Measurements from ENCODE around the gene NR2F1. TPM values are rescaled to one million over a fixed set of nuclear protein-coding genes. Genes with fewer than 3 reads are reported as not detected.
A peak's percentile ranks its signal among the peaks of the same experiment; 100 is the strongest.

Gene NR2F1
- total RNA-seq, 3 donors from 2014 or later (not counting 1 experiment from before 2014, with no cell fraction given), result not detected

DNA sequence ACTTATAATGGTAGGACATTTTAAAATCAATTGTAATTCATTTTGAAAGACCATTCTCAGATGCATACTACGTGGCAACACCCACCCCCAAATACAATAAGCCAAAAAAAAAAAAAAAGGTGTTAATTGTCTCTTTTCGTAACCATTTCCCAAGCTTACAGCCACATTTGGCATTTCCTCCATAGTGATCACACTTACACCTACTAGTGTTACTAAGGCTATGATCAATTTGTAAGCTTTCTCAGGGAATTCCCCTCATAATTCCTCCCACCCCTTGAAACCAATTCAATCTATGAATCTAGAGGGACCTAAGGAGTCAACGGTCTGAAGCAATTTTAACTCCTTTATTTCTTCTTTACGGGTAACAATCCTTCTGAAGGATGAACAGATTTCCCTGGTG lies 40.1 kb downstream of the NR2F1 start:
- Mint-ChIP-seq H3K36me3 (no peaks in the 10 kb centered on the region), H3K9me3 (no peaks in the 10 kb centered on the region), H3K27ac (peak overlapping the region; percentile 82 to 93), H3K27me3 (ENCODE audit: low read depth in 2 of 2) (no peaks in the 10 kb centered on the region), H3K4me3 (no peak overlapping the region), H3K4me1 (peaks cover 21 to 34% of the 10 kb centered on the region in 2 donors)
- no peaks in the 10 kb centered on the region for H3K9me3 ChIP-seq (ENCODE audit: control insufficient read depth, insufficient read depth, low read length)
- ATAC-seq, result peak; percentile 13 to 19 (median 18)
- peaks cover 8% of the 10 kb centered on the region for H3K4me1 ChIP-seq (ENCODE audit: control insufficient read depth, insufficient read depth, low read length)
- no peak overlapping the region for H3K4me3 ChIP-seq (ENCODE audit: low read length)
- H3K27me3 ChIP-seq (ENCODE audit: control insufficient read depth, insufficient read depth, low read length), result no peaks in the 10 kb centered on the region
- no peaks in the 10 kb centered on the region for H3K36me3 ChIP-seq (ENCODE audit: control insufficient read depth, insufficient read depth, low read length)
- WGBS (ENCODE audit: insufficient coverage), result 67% methylated on average over 3 of the region's 4 CpGs
- intact Hi-C loops (cut with micrococcal nuclease), result no loop called here
- DNase-seq, result peak in 1 of 2 donors; percentile 45
- TF ChIP-seq, protein P1, sequence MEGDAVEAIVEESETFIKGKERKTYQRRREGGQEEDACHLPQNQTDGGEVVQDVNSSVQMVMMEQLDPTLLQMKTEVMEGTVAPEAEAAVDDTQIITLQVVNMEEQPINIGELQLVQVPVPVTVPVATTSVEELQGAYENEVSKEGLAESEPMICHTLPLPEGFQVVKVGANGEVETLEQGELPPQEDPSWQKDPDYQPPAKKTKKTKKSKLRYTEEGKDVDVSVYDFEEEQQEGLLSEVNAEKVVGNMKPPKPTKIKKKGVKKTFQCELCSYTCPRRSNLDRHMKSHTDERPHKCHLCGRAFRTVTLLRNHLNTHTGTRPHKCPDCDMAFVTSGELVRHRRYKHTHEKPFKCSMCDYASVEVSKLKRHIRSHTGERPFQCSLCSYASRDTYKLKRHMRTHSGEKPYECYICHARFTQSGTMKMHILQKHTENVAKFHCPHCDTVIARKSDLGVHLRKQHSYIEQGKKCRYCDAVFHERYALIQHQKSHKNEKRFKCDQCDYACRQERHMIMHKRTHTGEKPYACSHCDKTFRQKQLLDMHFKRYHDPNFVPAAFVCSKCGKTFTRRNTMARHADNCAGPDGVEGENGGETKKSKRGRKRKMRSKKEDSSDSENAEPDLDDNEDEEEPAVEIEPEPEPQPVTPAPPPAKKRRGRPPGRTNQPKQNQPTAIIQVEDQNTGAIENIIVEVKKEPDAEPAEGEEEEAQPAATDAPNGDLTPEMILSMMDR (IDR thresholded peaks at IDR 0.05), result no peak
- H3K27ac ChIP-seq (ENCODE audit: low read length), result no peak overlapping the region

DNA sequence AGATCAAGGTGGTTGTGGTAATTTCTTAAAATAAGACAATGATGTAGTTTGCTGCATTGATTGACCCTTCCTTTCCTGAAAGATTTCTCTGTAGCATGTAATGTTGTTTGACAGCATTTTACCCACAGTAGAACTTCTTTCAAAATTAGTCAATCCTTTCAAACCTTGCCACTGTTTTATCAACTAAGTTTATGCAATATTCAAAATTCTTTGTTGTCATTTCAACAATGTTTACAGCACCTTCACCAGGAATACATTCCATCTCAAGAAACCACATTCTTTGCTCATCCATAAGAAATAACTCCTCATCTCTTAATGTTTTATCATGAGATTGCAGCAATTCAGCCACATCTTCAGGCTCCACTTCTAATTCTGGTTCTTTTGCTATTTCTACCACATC lies 43.8 kb downstream of the NR2F1 start:
- Mint-ChIP-seq H3K27ac (no peak overlapping the region), H3K9me3 (no peaks in the 10 kb centered on the region), H3K4me1 (peaks cover 7 to 17% of the 10 kb centered on the region in 2 donors), H3K27me3 (ENCODE audit: low read depth in 2 of 2) (no peaks in the 10 kb centered on the region), H3K4me3 (no peak overlapping the region), H3K36me3 (no peaks in the 10 kb centered on the region)
- DNase-seq (no peak), ATAC-seq (no peak)
- H3K9me3 ChIP-seq (ENCODE audit: control insufficient read depth, insufficient read depth, low read length), result no peaks in the 10 kb centered on the region
- no peaks in the 10 kb centered on the region for H3K36me3 ChIP-seq (ENCODE audit: control insufficient read depth, insufficient read depth, low read length)
- intact Hi-C loops (cut with micrococcal nuclease), result no loop called here
- H3K4me1 ChIP-seq (ENCODE audit: control insufficient read depth, insufficient read depth, low read length), result peaks cover 2% of the 10 kb centered on the region
- TF ChIP-seq, protein P1 (IDR thresholded peaks at IDR 0.05), result no peak
- no peak overlapping the region for H3K27ac ChIP-seq (ENCODE audit: low read length)
- no peak overlapping the region for H3K4me3 ChIP-seq (ENCODE audit: low read length)
- no peaks in the 10 kb centered on the region for H3K27me3 ChIP-seq (ENCODE audit: control insufficient read depth, insufficient read depth, low read length)

DNA sequence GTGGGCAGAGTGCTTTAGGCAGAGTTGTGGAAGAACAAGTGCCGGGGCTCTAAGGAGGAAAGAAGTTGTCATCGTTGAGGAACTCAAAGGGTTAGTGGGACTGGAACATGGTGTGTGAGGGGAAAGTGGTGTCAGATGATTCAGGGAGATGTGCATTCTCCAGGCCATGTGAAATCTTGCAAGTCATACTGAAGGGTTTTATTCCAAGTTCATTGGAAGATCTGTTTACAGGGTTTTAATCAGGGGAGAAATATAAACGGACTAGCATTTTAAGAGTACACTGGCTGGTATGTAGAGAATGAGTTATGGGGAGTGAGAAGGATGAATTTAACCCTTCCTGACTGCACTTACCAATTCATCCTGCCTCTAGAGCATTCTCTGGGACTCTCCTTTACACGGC lies 49.3 kb downstream of the NR2F1 start:
- H3K27ac Mint-ChIP-seq, result no peak overlapping the region
- intact Hi-C loops (cut with micrococcal nuclease), result no loop called here
- Histone ChIP-seq H3K9me3 (ENCODE audit: control insufficient read depth, insufficient read depth, low read length) (no peaks in the 10 kb centered on the region), H3K4me3 (ENCODE audit: low read length) (no peak overlapping the region), H3K4me1 (ENCODE audit: control insufficient read depth, insufficient read depth, low read length) (no peaks in the 10 kb centered on the region), H3K36me3 (ENCODE audit: control insufficient read depth, insufficient read depth, low read length) (no peaks in the 10 kb centered on the region), H3K27me3 (ENCODE audit: control insufficient read depth, insufficient read depth, low read length) (no peaks in the 10 kb centered on the region), H3K27ac (ENCODE audit: low read length) (no peak overlapping the region)
- no peak for DNase-seq
- ATAC-seq, result no peak
- no peaks in the 10 kb centered on the region for H3K9me3 Mint-ChIP-seq
- WGBS (ENCODE audit: insufficient coverage), result 98% methylated on average over 3 of the region's 4 CpGs
- TF ChIP-seq, protein P1 (IDR thresholded peaks at IDR 0.05), result no peak
- no peaks in the 10 kb centered on the region for H3K27me3 Mint-ChIP-seq (ENCODE audit: low read depth in 2 of 2)
- no peak overlapping the region for H3K4me3 Mint-ChIP-seq
- H3K36me3 Mint-ChIP-seq, result no peaks in the 10 kb centered on the region
- H3K4me1 Mint-ChIP-seq, result peaks cover 4 to 14% of the 10 kb centered on the region in 2 donors

DNA sequence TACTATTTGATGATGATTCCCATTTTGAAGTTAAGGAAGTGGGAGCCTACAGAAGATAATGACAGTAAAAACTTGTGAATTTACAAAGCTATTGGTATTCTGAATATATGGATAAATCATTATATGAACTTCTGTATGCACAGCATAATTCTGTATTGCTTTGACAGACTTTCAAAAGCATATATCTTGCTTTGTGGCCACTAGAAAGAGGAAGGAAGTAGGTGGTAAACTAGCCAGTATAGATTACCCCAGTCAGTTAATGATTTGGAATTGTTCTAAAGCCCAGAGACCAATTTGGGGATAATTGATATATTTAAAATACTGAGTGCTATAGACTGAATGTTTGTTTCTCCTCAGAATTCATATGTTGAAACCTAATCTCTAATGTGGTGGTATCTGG lies 53.0 kb downstream of the NR2F1 start:
- H3K9me3 ChIP-seq (ENCODE audit: control insufficient read depth, insufficient read depth, low read length), result no peaks in the 10 kb centered on the region
- Mint-ChIP-seq H3K4me3 (no peak overlapping the region), H3K27me3 (ENCODE audit: low read depth in 2 of 2) (no peaks in the 10 kb centered on the region), H3K9me3 (no peaks in the 10 kb centered on the region), H3K36me3 (no peaks in the 10 kb centered on the region), H3K27ac (no peak overlapping the region), H3K4me1 (peaks cover 4 to 14% of the 10 kb centered on the region in 2 donors)
- intact Hi-C loops (cut with micrococcal nuclease), result no loop called here
- no peak for DNase-seq
- H3K36me3 ChIP-seq (ENCODE audit: control insufficient read depth, insufficient read depth, low read length), result no peaks in the 10 kb centered on the region
- TF ChIP-seq, protein P1 (IDR thresholded peaks at IDR 0.05), result no peak
- H3K27me3 ChIP-seq (ENCODE audit: control insufficient read depth, insufficient read depth, low read length), result no peaks in the 10 kb centered on the region
- no peak for ATAC-seq
- H3K27ac ChIP-seq (ENCODE audit: low read length), result no peak overlapping the region
- H3K4me1 ChIP-seq (ENCODE audit: control insufficient read depth, insufficient read depth, low read length), result no peaks in the 10 kb centered on the region
- no peak overlapping the region for H3K4me3 ChIP-seq (ENCODE audit: low read length)

Measured in natural killer cell (primary cell).